ENCODE results near the gene PDIA2.
A peak's percentile ranks its signal among the peaks of the same experiment; 100 is the strongest.

The PDIA2 gene

DNA sequence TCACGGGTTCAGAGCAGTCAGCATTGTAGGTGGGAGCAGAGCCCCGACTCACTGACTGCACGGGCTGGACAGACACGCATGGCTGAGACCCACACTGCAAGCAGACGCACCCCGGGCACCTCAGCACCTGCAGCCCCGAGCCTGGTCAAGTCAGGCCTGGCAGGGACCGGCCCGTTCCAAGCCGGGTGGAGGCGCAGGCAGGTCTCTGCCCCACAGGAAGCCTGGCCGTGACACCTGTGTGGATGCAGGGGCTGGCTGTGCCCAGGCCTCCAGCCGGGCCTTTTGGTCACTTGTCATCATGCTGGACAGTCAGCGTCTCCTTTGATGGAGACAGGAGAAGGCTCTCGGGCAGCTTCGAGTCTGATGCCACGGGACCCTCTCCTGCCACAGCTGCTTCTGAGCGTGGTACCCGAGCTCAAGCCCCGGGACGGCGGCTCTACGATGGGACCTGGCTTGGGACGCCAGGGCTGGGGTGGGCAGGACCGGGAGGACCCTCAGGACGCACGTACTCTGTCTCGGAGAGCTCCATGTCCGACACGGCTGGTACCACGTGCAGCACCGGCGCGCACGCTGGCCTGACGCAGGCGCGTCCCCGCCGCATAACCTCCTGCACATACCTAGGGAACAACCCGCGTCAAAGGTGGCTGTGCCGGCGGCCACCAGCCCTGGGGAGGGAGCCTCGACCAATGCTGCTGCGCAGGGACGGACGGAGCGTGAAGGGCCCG lies 7.9 kb downstream of the PDIA2 start:
- H3K4me3 Mint-ChIP-seq = no peak overlapping the region
- ATAC-seq (replicated peaks) = no peak
- peaks cover 0 to 2% of the 10 kb centered on the region in 2 donors for H3K4me1 Mint-ChIP-seq
- H3K27me3 Mint-ChIP-seq = no peaks in the 10 kb centered on the region
- H3K27ac Mint-ChIP-seq = peak overlapping the region; percentile 14
- no peaks in the 10 kb centered on the region for H3K9me3 Mint-ChIP-seq
- H3K36me3 Mint-ChIP-seq = peaks cover 51 to 66% of the 10 kb centered on the region in 2 donors
- no peak for DNase-seq

DNA sequence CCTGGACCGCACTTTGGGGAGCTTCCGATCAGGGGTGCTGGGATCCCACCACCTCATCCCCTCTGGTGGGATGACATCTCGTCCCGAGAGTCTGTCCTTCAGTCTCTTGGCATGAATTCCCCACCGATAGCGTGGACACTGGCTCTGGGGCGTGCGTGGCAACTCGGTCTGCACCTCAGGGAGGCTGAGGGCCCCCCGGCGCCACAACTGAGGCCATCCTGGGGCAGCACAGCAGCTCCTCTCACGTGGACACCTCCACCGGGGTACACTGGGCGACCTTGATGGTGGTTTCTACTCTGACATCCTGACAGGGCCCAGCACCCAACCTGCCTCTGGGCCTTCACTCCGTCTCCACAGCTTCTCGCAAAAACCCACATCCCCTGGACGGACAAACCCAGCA lies 8.6 kb downstream of the PDIA2 start:
- H3K27ac Mint-ChIP-seq = peak overlapping the region; percentile 31
- peaks cover 50 to 62% of the 10 kb centered on the region in 2 donors for H3K36me3 Mint-ChIP-seq
- no peak overlapping the region for H3K4me3 Mint-ChIP-seq
- H3K9me3 Mint-ChIP-seq = no peaks in the 10 kb centered on the region
- ATAC-seq (replicated peaks) (no peak), DNase-seq (no peak)
- peaks cover 0 to 2% of the 10 kb centered on the region in 2 donors for H3K4me1 Mint-ChIP-seq
- H3K27me3 Mint-ChIP-seq = no peaks in the 10 kb centered on the region

DNA sequence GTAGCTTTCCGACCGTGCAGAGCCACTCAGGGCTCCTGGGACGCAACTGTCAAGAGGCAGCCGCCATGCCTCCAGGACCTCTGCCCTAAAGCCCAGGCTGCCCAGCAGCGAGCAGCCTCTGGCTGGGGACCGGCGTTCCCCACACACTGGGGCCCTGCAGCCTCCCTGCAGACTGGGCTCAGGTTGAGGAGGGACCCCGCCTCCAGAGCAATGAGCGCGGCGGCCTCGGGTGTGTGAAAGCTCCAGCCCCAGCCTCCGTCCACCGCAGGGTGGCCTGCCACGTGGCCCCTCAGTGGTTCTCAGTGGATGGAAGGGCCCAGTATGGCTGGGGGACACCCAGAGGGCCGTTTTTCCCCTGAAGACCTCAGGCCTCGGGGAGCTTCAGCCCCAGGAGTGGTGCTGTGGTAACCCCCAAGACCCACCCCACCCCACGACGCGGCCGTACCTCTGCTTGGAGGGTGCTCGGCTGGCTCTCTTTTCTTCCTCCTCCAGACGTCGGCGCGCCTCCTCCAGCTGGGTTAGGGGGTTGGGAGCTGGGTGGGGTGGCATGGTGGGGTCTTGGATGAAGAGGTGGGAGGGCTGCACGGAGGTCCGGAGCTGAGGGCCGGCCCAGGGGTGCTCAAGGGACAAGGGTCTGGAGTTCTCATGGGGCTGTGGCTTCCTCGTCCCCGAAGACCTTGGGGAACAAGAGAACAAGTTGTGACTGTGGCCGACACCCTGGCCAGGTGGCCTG lies 10.2 kb downstream of the PDIA2 start:
- no peak for ATAC-seq (replicated peaks)
- Mint-ChIP-seq H3K27me3 (no peaks in the 10 kb centered on the region), H3K36me3 (peaks cover 52 to 55% of the 10 kb centered on the region in 2 donors), H3K9me3 (no peaks in the 10 kb centered on the region), H3K27ac (no peak overlapping the region), H3K4me3 (no peak overlapping the region), H3K4me1 (no peaks in the 10 kb centered on the region)
- DNase-seq = no peak

DNA sequence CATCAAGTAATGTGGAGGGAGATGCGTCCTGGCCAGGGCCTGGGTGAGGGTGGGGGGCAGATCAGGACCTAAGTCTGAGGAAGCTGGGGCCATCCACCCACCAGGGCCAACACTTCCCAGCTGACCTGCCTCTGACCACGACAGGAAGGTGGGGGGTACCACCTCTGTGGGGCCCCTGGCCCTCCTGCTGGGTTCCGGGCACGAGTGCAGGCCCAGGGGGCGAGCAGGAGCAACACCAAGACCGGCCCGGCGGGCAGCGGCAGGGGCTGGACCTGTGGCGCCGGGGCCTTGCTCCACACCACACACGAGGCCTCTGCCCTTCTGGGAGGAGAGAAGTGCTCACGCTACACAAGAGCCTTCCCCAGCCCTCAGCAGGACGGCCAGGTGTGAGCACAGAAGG lies 13.3 kb downstream of the PDIA2 start:
- DNase-seq (no peak), ATAC-seq (replicated peaks) (no peak)
- Mint-ChIP-seq H3K27ac (no peak overlapping the region), H3K9me3 (no peaks in the 10 kb centered on the region), H3K4me3 (no peak overlapping the region), H3K4me1 (no peaks in the 10 kb centered on the region), H3K36me3 (peaks cover 42 to 45% of the 10 kb centered on the region in 2 donors), H3K27me3 (no peaks in the 10 kb centered on the region)

DNA sequence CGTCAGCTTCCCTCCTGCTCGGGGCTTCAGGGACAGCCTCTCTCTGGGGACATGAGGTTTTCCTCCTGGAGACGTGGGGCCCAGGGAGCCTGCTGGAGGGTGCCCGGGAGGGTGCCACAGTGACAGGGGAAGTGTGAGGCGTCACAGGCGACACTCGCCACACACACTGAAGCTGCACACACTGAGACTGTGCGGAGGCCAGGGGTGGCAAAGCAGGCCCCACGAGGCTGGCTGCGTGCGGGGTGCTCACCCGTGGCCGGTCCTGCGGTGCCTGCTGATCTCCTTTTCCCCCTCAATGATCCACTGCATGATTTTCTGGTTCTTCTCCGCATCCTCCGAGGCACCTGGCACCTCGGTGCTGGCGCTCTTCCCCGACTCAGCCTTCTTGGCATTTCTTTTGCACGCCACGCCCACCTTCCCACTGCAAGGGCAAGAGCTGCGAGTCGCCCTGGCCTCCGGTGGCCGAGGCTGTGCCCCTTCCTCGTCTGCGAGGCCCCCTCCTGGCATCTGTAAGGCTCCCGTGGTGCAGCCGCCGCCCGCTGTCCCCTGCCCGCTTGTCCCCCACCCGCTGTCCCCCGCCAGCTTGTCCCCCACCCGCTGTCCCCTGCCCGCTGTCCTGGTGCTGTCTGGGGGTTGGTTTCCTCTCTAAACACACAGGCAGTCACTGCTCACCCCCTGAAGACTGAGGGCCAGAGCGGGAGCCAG lies 14.0 kb downstream of the PDIA2 start:
- Mint-ChIP-seq H3K9me3 (no peaks in the 10 kb centered on the region), H3K4me1 (no peaks in the 10 kb centered on the region), H3K27me3 (no peaks in the 10 kb centered on the region), H3K27ac (peak overlapping the region; percentile 31), H3K4me3 (no peak overlapping the region), H3K36me3 (peaks cover 35 to 42% of the 10 kb centered on the region in 2 donors)
- ATAC-seq (replicated peaks) (no peak), DNase-seq (no peak)

DNA sequence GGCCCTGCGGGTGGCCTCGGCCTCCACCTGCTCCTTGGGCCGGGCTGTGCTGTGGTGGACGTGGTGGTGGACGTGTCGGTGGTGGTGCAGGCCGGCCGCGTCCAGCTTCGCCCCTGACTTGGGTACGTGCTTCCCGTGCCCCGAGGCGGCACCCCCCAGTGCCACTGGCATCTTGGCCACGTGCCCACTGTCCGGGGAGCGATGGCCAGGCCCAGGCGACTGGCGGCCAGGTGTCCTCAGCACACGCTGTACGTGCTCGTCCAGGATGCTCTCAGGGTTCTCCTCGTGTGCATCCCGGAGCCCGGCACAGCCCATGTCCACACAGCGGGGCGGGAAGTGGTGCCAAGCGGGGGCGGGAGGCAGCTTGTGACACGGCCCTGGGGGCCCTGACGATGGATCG lies 14.9 kb downstream of the PDIA2 start:
- H3K27ac Mint-ChIP-seq = no peak overlapping the region
- peaks cover 27 to 44% of the 10 kb centered on the region in 2 donors for H3K36me3 Mint-ChIP-seq
- H3K9me3 Mint-ChIP-seq = no peaks in the 10 kb centered on the region
- DNase-seq (no peak), ATAC-seq (replicated peaks) (no peak)
- H3K27me3 Mint-ChIP-seq = no peaks in the 10 kb centered on the region
- no peaks in the 10 kb centered on the region for H3K4me1 Mint-ChIP-seq
- no peak overlapping the region for H3K4me3 Mint-ChIP-seq

DNA sequence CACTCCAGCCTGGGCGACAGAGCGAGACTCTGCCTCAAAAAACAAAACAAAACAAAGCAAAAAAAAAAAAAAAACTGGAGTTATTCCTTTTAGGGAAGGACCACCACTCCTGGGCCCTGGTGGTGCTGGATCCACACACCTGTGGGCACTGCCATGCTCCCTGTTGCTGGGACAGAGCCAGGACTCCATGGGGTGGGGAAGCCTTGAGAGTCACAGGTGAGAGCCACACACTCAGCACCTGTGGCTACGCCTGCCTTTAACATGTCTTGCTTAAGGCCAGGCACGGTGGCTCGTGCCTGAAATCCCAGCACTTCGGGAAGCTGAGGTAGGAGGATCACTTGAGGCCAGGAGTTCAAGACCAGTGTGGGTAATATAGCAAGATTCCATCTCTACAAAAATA lies 18.3 kb downstream of the PDIA2 start:
- H3K27ac Mint-ChIP-seq = no peak overlapping the region

DNA sequence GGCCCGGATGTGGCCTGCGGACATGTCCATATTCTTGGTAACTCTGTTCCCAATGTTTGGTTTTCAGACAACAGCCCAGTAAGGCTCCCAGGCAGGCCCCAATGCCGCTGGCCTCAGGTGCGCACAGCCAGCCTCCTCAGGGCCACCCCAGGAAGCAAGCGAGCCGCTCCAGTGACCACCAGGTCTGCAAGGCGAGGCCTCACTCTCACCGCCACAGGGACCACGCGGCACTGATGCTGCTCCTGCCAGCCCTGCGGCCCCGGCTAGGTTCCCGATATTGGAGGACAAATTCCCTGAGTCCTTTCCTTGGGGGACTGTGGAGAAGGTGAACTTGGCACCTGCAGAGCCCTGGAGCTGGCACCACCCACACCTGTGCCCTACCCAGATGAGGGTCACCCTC lies 19.0 kb downstream of the PDIA2 start:
- no peak for DNase-seq
- no peak for ATAC-seq (replicated peaks)
- Mint-ChIP-seq H3K4me3 (no peak overlapping the region), H3K36me3 (peaks cover 31 to 60% of the 10 kb centered on the region in 2 donors), H3K4me1 (peaks cover 6 to 13% of the 10 kb centered on the region in 2 donors), H3K9me3 (no peaks in the 10 kb centered on the region), H3K27ac (peak overlapping the region; percentile 20), H3K27me3 (no peaks in the 10 kb centered on the region)

More for the DNA sequence above, 18.3 kb downstream of the PDIA2 start:
- Mint-ChIP-seq H3K4me3 (no peak overlapping the region), H3K9me3 (no peaks in the 10 kb centered on the region), H3K36me3 (peaks cover 29 to 56% of the 10 kb centered on the region in 2 donors), H3K27me3 (no peaks in the 10 kb centered on the region), H3K4me1 (peaks cover 4 to 6% of the 10 kb centered on the region in 2 donors)
- ATAC-seq (replicated peaks) (no peak), DNase-seq (no peak)

DNA sequence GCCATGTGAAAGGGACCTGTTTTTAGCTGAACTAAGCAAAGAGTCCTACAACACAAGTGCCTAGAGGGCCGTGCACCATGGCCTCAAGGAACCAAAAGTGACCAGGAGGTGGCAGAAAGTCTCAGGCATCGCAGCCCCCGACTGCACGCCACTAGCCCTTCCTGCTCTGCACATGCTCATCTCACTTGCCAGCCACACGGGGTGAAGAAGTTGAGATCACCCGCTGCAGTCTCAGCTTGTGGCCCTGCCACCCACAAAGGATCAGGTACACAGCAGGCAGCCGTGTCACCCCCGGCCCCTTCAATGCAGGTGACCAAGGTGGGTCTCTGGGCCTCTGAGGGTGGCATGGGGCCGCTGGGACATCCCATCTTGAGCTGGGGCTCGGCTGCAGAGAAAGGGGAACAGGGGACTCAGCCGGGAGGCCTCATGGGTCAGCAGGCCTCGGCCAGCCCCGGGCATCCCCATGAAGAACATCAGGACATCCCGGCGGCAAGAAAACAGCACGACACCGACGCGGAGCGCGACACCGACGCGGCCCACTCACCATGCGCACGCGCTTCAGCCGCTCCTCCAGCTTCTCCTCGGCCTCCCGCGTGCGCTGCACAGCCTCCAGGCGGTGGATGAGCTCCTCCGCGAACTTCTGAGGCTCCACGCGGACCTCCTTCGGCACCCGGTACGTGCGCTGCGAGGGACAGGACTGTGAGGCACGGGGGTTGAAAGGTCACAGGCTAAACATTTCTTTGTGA lies 21.0 kb downstream of the PDIA2 start:
- no peak for DNase-seq
- Mint-ChIP-seq H3K27me3 (no peaks in the 10 kb centered on the region), H3K27ac (peak overlapping the region; percentile 9), H3K4me1 (peaks cover 6 to 24% of the 10 kb centered on the region in 2 donors), H3K36me3 (peaks cover 28 to 57% of the 10 kb centered on the region in 2 donors), H3K9me3 (no peaks in the 10 kb centered on the region), H3K4me3 (no peak overlapping the region)
- peak in 1 of 2 donors; percentile 39 for ATAC-seq (replicated peaks)

DNA sequence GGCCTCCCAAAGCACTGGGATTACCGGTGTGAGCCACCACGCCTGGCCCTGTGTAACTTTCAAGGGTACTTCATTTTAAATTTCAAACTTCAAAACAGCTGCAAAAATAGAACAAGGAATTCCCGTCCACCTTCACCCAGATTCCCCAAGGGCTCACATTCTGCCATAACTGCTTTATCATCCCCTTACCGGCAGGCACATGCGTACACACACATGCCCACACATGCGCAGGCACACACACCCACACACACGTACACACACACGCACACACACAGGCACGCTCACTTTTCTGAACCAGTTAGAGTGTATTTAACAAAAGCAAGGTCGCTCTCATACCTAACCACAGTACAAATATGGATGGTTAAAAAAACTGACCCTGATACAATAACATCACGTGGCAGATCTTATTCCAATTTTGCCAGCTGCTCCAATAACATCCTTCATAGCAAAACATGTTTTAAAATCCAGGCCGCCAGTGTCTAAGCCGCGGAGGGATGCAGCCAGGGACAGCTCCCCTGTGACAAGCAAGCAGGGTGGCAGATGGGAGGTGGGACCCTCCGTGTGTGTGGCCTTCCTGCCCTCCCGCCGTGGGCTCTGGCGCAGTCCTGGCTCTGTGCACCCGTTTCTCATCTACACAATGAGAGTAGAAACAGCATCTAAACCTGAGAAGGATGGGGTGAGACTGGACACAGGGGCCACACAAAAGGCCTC lies 23.1 kb downstream of the PDIA2 start:
- Mint-ChIP-seq H3K9me3 (no peaks in the 10 kb centered on the region), H3K4me3 (no peak overlapping the region), H3K27me3 (no peaks in the 10 kb centered on the region), H3K4me1 (peaks cover 8 to 33% of the 10 kb centered on the region in 2 donors), H3K36me3 (peaks cover 31 to 64% of the 10 kb centered on the region in 2 donors), H3K27ac (peak overlapping the region; percentile 51)
- DNase-seq = no peak
- no peak for ATAC-seq (replicated peaks)

DNA sequence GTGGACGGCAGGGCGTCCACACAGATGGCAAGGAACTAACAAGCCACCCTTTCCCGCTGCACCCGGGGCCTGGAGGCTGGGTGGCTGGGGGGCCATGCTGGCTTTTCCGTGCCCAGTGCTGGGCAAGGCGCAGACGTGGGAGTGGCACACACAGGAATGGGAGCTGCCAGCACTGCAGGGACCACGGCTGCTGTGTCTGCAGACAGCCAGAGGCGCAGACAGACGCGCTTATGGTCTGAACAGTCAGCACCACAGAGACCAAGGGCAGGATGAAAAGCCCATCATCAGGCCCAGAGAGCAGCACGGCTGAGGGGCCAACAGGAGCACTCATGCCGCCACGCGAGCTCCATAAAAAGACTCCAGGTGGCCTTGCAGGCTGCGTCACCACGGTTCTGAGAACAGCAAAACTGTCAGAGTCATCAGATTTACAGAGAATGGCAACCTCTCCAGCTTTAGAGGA lies 24.0 kb downstream of the PDIA2 start:
- Mint-ChIP-seq H3K36me3 (peaks cover 38 to 62% of the 10 kb centered on the region in 2 donors), H3K9me3 (no peaks in the 10 kb centered on the region), H3K27ac (peak overlapping the region; percentile 20), H3K27me3 (no peaks in the 10 kb centered on the region), H3K4me3 (no peak overlapping the region), H3K4me1 (peaks cover 8 to 33% of the 10 kb centered on the region in 2 donors)
- ATAC-seq (replicated peaks) (no peak), DNase-seq (no peak)

DNA sequence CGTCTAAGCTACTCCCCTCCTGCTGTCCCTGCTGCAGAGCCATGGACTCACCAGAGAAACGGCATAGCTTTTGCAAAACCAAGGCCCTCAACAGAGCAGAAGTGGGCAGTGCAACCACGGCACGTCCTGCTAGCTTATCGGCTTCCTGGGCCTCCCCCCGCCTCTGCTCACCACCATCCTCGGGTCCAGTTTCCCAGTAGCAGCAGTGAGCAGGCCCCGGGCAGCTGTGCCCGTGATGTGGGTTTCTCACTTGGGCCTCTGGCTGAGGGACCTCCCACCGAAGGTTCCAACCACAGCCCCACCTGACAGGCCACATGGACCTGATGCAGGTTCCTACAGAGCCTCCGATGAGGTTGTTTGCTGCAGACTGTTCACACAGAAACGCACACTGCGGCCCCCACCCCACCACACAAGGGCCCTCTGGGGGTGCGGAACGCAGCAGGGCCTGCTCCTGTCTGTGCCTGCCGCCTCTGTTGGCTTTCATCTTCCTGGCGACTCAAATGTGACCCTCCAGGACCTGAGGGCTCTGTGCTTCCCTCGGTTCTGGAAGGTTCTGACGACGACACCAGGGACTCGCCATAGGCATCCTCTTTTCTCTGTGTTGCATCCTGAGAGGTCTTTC lies 24.8 kb downstream of the PDIA2 start:
- H3K27ac Mint-ChIP-seq = no peak overlapping the region
- no peaks in the 10 kb centered on the region for H3K27me3 Mint-ChIP-seq

DNA sequence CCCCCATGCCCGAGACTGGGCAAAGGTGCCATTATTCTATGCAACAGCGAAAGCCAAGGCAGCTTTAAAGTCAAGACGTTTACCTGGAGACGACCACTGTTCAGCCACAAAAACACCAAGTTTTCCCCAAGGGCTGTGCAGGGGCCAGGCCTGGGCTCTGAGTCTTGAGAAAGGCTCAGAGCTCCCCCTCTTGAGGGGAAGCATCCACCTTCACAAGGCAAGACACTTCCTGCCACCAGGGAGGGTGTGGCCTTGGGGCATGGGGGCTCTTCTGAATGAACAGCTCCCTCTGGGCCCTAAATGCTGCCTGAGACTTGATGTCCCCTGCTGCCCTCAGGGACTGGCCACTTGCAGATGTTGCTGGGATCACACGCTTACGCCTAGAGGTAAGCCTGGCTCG lies 26.5 kb downstream of the PDIA2 start:
- Mint-ChIP-seq H3K27me3 (no peaks in the 10 kb centered on the region), H3K9me3 (no peaks in the 10 kb centered on the region), H3K27ac (no peak overlapping the region), H3K4me1 (peaks cover 6 to 33% of the 10 kb centered on the region in 2 donors), H3K4me3 (no peak overlapping the region), H3K36me3 (peaks cover 37 to 44% of the 10 kb centered on the region in 2 donors)
- ATAC-seq (replicated peaks) = peak; percentile 50 to 52
- no peak for DNase-seq

More for the DNA sequence above, 24.8 kb downstream of the PDIA2 start:
- ATAC-seq (replicated peaks) = peak; percentile 46 to 57
- Mint-ChIP-seq H3K4me1 (peaks cover 8 to 33% of the 10 kb centered on the region in 2 donors), H3K4me3 (no peak overlapping the region), H3K9me3 (no peaks in the 10 kb centered on the region), H3K36me3 (peaks cover 38 to 55% of the 10 kb centered on the region in 2 donors)
- no peak for DNase-seq

Data from stimulated activated naive B cell treated with anti-CD40 and anti-IgM and Interleukin-4, amounts not matched to agents 10 μg/mL and 1 μg/mL and 100 μg/mL, for 72 hours (primary cell).